ENCODE measurements around the gene PNPLA1.

The PNPLA1 gene

DNA sequence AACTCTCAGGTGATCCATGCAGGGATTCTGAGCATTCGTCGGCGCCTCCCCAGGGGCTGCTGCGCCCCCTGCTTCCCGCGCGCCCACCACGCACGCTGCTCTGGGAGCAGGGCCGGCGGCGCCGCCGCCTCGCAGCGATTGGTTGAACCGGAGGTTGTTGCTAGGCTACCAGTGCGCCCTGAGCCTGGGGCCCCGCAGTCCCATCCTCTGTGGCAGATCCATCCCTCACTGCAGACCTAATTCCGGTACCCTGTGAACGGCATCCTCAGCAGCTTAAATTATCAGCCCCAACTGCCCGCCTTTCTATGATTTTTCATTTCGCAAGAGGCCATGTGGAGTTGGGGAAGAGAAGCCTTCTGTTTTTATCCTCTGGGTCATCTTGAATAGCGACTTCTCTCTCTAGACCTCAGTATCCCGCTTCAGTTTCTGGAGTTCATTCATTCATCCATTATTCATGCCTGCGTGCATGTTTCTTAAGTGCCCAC, 15.4 kb downstream of the PNPLA1 start:
- DNase-seq (ENCODE audit: low read depth), result no peak

DNA sequence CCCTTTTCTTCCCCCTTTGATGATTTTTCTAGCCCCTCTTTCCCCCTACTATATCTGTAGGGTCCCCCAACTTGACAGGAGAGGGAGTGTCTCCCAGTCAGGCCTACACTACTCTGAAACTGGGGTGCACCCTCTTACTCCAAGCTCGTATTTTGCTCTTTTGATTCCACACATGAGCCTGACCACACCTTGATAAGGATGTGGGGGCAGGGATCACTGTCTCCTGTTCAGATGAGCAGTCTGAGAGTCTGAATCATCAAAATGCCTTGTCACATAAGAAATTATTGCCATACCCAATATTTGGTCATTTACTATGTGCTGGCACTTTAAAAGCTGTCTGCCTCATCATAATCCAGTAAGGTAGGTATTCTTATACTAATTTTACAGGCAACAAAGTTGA, 15.9 kb downstream of the PNPLA1 start:
- DNase-seq (ENCODE audit: low read depth), result no peak

DNA sequence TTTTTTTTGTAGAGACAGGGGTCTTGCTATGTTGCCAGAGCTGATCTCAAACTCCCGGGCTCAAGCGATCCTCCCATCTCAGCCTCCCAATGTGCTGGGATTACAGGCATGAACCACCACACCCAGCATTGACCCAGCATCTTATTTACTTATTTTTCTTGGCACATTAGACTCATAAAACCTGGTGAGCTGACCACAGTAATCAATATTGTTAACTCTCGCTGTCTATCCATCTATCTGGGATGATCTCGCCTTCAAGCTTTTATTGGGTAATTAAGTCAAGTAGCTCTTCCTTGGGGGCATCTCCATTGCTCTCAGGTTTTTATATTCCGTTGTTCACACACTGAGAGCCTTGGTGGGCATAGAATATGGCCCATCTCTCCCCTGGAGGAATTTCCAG, 17.0 kb downstream of the PNPLA1 start:
- no peak for DNase-seq (ENCODE audit: low read depth)

DNA sequence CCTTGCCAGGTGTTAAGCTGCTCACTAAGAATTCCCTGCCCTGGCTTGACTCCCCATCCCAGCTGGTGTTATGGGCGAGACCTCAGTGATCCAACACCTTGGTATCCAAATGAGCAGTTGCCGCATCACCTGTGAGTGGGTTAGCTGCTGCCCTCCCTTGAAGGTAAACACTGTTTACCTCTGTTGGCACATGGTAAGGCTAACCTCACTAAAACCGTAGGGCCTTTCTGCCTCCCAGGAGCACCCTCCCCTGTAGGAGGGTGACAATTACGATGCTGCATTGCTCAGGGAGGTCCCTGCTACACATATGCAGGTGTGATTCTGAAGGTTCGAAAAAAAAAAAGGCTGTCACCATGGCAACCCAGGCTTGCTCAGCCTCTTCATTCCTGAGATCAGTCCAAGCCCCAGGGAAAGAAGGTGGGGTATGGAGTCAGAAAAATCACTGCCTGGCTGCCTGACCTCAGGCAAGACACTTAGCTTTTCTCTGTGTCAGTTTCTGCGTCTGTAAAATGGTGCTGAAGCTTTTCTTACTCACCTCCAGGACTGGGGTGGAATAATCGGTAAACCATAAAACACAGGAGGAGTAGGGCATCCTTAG, 19.5 kb downstream of the PNPLA1 start:
- DNase-seq (ENCODE audit: low read depth), result no peak

DNA sequence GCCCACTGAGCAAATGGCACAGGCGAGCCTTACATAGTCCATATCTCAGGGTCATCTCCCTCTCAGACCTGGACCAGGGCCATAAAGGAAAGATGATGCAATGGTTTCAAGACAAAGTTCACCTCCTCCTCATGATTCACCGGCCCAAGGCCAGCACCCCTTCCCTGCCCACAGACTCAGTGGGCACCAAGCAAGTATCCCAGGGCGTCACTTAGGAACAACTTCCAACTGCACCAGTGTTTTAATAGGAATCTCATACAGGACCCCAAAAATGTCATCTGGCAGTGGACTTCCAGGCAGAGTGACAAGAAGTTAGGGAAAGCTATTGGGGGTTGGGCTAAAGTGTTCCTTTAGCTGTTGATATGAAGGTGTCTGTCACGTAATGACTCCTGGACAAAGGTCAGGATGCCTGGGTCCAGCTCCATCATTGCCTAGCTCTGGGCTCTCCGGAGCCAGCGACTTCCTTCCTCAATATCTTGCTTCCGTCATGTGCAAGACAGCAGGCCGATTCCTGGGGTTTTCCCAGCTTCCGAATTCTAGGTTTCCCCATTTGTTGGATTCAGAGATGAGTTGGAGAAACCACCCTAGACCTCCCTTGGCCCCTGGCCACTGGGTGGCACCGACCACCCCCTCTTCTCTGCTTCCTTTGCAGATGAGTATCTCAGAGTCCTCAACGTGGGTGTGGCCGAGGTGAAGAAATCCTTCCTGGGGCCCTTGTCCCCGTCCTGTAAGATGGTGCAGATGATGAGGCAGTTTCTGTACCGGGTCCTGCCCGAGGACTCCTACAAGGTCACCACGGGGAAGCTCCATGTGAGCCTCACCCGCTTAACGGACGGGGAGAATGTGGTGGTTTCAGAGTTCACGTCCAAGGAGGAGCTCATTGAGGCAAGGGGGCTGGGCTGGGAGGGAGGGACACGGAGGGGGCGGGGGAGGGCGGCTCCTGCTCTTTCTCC, 21.1 kb downstream of the PNPLA1 start:
- no peak for DNase-seq (ENCODE audit: low read depth)

DNA sequence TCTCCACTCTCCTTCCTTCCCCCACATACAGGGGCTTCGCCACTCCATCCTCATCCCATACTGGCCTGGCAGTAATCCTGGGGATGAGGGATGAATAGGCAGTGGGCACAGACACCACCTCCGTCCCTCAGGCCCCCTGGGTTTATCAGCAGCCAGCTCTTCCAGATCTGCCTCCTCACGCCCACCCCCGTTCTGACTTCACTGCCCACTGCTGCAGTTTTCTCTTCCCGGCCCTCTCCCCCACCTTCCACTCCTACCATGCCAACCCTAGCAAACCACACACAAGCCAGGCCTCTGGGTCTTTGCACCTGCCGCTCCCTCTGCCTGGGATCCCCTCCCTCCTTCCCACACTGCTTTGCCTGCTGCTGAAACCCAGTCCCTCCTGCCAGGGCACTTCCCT, 22.3 kb downstream of the PNPLA1 start:
- DNase-seq (ENCODE audit: low read depth), result no peak

DNA sequence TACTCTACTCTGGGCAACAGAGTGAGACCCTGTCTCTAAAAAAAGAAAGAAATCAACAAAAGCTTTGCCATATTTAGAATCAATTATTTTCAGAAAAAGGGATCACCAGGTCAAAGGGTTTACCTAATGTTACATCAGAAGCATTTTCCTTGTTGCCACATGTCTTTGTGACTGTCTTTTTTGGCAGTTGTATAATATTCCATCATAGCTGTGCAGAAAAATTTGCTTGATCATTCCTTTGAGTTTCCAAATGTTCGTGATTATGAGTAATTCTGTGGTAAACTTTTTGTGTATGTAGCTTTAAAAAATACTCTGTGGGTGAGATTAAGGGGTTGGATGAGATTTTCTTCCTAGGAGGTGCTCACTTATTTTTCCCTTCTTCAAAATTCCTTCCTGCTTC, 26.4 kb downstream of the PNPLA1 start:
- no peak for DNase-seq (ENCODE audit: low read depth)

DNA sequence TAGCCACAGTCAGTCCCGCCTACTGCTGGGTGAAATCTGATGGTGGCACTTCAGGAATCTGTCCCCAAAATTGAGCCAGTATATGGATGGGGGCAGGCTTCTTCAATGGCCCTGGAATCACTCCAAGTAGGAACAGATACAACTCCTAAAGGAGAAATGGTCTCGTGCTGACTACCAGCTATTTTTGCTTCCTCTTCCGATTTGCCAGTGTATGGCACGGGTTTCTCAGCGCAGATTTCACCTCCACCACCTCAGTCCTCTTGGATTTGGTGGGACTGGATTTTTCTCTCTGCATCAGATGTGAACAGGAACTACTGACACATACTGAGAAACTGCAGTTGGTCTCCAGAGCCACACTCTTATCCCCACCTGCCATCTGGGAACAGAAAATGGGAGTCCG, 27.2 kb downstream of the PNPLA1 start:
- no peak for DNase-seq (ENCODE audit: low read depth)

DNA sequence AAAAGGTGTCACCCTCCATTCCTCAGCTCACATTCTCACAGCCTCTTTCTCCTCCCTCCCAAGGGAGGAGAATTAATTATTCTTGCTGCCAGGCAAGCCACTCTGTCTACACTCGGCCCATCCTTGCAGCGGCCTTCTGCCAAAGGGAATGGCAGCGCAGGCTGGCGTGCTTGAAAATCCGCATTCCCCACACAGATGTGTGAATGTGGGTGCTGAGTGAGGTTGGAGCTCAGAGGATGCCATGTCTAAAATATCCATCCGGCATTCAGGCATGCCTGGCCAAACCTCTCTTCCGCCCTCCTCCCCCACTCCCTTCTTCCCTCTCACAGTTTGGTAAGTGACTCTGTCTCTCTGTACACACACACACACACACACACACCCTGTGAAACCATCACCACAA, 27.7 kb downstream of the PNPLA1 start:
- DNase-seq (ENCODE audit: low read depth), result no peak

DNA sequence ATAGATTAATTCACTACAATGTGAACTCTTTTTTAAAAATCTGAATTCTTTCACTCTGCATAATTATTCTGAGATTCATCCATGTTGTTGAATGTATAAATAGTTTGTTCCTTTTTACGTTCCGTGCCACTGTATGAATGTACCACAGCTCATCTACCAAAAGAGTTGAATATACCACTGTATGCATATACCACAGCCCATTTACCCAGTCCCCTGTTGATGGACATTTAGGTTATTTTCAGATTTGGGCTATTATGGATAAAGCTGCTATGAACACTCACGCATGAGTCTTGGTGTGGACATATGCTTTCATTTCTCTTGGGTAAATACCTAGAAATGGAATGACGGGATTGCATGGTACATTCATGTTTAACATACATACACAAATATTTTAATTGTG, 28.2 kb downstream of the PNPLA1 start:
- DNase-seq (ENCODE audit: low read depth), result no peak

DNA sequence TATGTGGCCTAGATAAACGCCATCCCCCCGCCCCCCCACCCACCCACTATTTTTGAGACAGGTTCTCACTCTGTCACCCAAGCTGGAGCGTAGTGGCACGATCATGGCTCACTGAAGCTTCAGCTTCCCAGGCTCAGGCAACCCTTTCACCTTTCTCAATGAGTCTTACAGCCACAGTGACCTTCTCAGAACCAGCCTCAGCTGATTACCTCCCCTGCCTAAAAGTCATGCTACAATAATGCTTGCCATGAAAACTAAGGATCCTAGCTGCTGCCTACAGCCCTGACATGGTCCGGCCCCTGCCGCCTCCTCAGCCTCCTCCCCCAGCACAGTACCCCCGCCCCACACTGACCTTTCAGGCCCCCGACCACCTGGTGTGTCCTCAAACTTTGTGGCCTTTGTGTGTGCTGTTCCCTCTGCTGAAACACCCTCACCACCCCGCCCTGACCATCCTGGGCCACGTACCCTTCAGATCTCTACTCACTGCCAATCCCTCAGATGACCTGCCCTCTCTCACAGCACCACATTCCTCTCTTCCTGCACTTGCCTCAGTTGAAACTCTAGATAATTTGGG, 31.3 kb downstream of the PNPLA1 start:
- no peak for DNase-seq (ENCODE audit: low read depth)

DNA sequence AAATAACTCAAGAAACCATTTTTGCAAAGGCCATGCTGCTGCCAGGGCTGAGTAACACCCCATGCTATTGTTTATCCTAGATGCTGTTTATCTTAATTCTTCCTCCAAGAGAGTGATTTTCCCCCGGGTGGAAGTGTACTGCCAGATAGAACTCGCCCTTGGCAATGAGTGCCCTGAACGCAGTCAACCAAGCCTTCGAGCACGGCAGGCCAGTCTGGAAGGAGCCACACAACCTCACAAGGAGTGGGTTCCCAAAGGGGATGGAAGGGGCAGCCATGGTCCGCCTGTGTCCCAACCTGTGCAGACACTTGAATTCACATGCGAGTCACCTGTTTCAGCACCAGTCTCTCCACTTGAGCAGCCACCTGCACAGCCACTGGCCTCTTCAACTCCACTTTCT, 31.9 kb downstream of the PNPLA1 start:
- DNase-seq (ENCODE audit: low read depth), result no peak

DNA sequence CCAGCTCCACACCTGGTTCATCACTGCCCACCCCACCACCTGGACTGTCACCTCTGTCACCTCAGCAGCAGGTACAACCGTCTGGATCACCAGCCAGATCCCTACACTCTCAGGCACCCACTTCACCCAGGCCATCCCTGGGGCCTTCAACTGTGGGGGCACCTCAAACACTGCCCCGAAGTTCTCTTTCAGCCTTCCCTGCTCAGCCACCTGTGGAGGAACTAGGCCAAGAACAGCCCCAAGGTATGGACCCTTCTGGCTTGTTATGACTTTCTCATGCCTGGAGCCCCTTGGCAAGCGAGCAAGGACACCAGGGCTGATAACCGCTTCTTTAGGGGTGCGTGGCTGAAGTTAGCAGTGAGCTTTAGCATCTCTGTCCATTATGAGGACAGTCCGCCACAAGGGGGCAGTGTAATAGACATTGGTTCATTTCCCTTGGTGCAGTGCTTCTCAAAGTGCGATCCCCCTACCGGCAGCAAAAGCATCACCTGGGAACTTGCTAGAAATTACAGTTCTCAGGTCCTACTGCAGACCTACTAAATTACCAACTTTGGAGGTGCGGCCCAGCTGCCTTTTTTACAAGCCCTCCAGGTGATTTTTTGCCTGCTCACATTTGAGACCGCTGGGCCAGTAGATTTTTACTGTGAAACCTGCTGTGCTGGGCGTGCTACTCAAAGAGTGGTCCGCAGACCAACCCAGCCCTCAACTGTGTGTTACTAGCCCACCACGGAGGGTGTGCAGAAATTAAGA, 32.5 kb downstream of the PNPLA1 start:
- DNase-seq (ENCODE audit: low read depth), result peak; percentile 94

DNA sequence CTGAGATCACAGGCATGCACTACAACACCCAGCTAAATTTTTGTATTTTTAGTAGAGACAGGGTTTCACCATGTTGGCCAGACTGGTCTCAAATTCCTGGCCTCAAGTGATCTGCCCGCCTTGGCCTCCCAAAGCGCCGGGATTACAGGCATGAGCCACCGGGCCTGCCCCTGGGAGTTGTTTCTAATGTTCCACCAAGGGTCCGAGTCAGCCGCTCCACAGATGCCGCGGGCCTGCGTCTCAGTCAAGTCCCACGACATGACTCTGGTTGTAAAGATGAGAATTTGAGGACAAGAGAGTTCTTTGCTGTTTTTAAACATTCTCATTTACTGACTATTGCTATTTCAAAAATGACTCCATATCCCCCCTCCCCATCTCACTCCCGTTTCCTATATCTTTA, 36.0 kb downstream of the PNPLA1 start:
- no peak for DNase-seq (ENCODE audit: low read depth)

DNA sequence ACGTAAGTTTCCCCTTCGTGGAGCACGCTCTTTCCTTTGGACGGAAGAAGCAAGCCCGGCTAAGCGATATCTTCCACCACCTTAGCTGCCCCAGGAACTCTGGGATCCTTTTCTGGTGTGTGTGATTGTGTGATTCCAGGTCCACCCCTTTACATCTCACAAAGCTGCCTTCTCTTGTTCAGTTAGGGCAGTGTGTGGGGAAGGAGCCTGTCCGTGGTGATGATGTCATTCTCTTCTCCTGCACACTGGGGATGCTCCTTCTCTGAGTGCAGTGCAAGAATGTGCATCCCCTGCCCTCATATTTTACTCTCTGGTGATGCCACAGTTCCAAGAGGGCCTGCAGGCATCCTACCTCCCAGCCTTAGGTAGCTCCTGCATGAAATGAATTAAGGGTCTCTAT, 36.5 kb downstream of the PNPLA1 start:
- DNase-seq (ENCODE audit: low read depth), result no peak

DNA sequence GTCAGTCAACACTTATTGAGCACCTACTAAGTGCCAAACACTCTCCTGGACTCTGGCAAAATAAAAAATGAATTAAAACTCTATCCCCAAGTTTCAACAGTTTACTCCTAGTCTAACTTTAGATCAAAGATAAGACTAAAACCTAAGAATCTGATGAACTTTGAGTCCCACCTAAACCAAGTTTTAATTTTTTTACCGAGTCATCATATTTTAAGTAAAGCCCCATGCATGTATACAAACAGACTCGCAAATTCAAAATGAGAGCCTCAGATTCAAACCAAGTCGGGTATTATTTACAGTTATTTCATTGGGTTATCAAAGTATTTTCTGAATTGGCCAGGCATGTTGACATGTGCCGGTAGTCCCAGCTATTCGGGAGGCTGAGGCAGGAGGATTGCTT, 38.7 kb downstream of the PNPLA1 start:
- no peak for DNase-seq (ENCODE audit: low read depth)

DNA sequence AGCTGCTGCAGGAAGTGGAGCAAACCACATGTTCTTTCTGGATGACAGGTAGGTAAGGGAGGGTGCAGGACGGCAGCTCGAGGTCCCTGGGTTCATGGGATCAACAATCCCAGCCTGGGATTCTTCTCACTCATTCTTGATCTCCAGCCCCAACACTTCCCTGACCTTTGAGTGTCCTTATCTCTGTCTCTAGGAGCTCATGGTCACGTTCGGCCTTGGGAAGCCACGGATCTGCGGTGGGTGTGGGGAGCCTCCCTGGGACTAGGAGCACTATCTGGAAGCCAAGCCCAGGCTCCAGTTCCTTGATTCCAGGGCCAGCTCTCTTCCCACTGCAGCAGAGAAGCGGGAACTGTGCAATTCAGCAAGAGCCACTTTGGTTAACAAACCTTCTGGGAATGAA, 39.3 kb downstream of the PNPLA1 start:
- no peak for DNase-seq (ENCODE audit: low read depth)

DNA sequence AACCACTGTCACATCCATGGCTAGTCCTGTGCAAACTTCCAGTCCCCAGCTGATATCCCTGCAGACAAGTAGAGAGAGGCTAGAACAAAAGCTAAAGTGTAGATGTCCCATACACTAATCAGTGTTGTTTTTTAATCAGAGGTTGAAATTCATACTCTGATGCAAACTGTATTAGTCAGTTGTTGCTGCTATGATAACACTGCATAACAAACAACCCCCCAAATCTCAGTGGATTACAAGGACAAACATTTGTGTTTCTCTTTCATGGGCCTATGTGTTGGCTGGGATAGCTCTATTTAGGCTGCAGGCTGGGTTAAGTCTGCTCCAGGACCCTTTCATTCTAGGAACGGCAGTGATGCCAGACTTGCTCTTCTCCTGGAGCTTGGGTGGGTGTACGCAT, 40.0 kb downstream of the PNPLA1 start:
- no peak for DNase-seq (ENCODE audit: low read depth)

DNA sequence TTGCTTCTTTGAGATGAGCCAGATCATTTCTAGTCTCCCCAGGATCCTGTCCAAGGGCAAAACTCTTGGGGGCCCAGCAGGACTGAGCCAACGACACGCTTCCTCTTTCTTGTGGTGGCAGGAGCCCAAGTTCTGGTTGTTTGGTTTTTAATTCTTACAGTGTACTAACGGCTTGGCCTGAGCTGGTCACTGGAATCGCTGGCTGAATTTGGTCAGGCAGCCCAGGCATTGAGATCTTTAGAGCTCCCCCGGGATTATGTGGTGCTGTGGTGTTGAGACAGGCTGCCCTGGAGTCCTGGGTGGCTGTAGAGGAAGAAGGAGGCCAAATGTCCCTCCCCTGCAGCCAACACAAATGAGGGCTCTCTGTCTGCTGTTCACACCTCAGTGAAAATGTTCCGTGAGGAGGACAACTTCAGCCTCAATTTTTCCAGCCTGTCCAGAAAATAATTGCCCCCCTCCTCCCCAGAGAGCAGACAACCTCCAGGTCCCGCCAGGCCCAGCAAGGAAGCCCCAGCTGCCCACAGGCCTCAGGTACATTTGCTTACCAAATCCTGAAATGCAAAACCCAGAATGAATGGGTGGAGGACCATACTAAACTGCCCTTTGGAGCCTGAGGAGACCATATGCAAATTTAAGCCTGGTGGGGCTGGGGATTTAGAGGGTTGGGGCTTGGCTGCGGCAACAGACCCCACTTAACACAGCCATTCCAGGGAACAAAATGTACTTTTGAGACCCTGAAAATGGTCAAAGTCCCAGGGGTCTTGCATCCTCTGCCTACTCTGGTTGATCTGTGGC, 43.2 kb downstream of the PNPLA1 start:
- DNase-seq (ENCODE audit: low read depth), result no peak

DNA sequence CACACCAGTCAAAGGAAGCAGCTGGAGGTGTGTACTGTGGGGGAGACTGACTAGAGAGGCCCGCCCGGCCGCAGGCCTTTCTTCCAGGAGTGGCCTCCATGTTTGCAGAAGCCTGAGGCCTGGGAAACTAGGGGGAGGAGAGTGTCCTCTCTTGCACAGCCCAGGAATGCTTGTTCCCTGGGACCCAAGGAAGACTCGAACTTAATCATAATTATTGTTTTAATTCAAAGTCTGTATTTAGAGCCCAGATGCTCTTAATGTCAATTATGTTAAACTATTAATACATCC, 43.7 kb downstream of the PNPLA1 start:
- DNase-seq (ENCODE audit: low read depth), result no peak

DNA sequence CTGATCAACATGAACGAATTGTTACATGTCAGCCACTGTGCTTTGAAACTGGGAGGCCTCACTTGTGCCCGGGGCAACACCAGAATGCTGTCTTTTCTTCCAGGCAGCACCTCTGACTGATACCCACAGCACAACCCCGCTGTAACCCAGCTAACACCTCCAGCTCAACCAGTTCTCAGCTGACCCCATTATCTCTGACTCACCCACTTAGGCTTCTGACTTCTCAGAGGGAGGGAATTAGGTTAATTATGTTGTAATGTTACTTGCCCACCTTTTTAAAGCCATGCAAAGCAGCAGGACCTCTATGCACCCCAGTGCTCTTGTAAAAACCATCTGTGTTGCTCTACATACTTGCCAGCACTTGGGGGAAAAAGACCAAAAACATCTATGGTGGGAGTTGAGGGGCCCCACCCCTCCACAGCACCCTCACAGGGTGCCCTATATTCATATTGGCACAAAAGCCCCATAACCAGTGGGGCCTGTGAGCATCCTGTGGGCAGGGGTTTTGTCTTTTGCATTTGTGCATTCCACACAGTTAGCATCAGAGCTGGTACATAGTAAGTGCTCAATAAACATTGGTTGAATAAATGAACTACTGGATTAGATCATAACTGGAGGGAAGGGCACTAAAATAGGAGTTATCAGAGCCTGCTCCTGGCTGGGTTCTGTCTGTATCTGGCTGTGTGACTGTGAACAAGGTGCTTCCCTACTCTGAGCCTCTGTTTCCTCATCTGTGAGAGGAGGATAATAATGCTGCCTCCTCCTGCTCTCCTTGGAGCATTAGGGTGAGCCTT, 44.6 kb downstream of the PNPLA1 start:
- DNase-seq (ENCODE audit: low read depth), result no peak
